Lower leg skin (tissue), 4 donors: ENCODE measurements around the gene RFNG. TPM values are rescaled to one million over a fixed set of nuclear protein-coding genes. Genes with fewer than 3 reads are reported as not detected.

Experiments
- DNase-seq, 2 donors: peaks; one replicate each; pipeline ENCODE4 v3.0.0-alpha.2; 2019; ENCODE audit warnings: low spot score in 2 of 2
- H3K4me3 ChIP-seq: fragments of 200-600 bp; sonication (generic); 2 replicates; pipeline ENCODE4 v1.5.1; 2017; ENCODE audit warnings: mild to moderate bottlenecking, low read depth; ENCODE audit not compliant: poor library complexity, severe bottlenecking
- CTCF ChIP-seq, 3 donors: fragments of 450-650 bp; IDR thresholded peaks; one replicate each; pipeline ENCODE4 v1.5.1; 2016; ENCODE audit warnings: antibody characterized with exemption in 3 of 3, mild to moderate bottlenecking in 3 of 3, moderate library complexity in 2 of 3
- POLR2A ChIP-seq, 2 donors: fragments of 450-650 bp; IDR thresholded peaks; one replicate each; pipeline ENCODE4 v1.6.1; 2016 to 2017; ENCODE audit warnings: antibody characterized with exemption in 2 of 2, mild to moderate bottlenecking in 1 of 2, moderate library complexity in 1 of 2
- WGBS, 2 donors: methylation state at CpG; one replicate each; pipeline ENCODE4 v1.1.5; 2018; 5-methylcytosine and 5-hydroxymethylcytosine counted together
- intact Hi-C: fragments of 100-400 bp; cut with DNase I; formaldehyde crosslinking; loops from one replicate; pipeline ENCODE4 v1.15.0; 2023; ENCODE audit warnings: low total_unique reads
- total RNA-seq, 4 donors: library from RNA; depleted of rRNA; stranded (reverse); fragments of >200 nt; gene quantifications; one replicate each; pipeline ENCODE4 v1.1.0, GENCODE V29; 2016

The RFNG gene
- total RNA-seq, result 10 to 100 TPM; 44.8 to 83.7 (median 50.9) TPM

- TF ChIP-seq POLR2A (IDR thresholded peaks at IDR 0.05) (no peak), CTCF (IDR thresholded peaks at IDR 0.05) (no peak)
- intact Hi-C loops, result no loop called here
- 1% methylated on average over 29 to 58 of the region's 94 CpGs for WGBS, 2 donors
- H3K4me3 ChIP-seq, result peak within 1 kb of the TSS; percentile 64
- DNase-seq, result peak in 1 of 2 donors; percentile 61
Measured at GRCh38 chr17:82051776-82052637, at the start of gene RFNG, which contains the start of gene GPS1. Gene RFNG (minus strand): TSS chr17:82051811. CDS start chr17:82051766, 45 bp downstream. Gene GPS1 (plus strand): TSS chr17:82051898. CDS start chr17:82051932, 34 bp downstream.

- intact Hi-C loops, result no loop called here
- DNase-seq, result no peak
- H3K4me3 ChIP-seq, result no peak overlapping the region
- TF ChIP-seq CTCF (IDR thresholded peaks at IDR 0.05), result no peak
- TF ChIP-seq POLR2A (IDR thresholded peaks at IDR 0.05), result no peak
- WGBS, 2 donors, result 48 to 61% methylated on average over 5 to 7 of the region's 10 CpGs
Measured at GRCh38 chr17:82101301-82101715, 49.7 kb upstream of the RFNG start.

GRCh38 chr17:82100502-82101298 lies 49.1 kb upstream of the RFNG start:
- no peak for DNase-seq
- intact Hi-C loops, result no loop called here
- TF ChIP-seq POLR2A (IDR thresholded peaks at IDR 0.05) (no peak), CTCF (IDR thresholded peaks at IDR 0.05) (no peak)
- no peak overlapping the region for H3K4me3 ChIP-seq
- 65 to 67% methylated on average over 21 to 35 of the region's 35 CpGs for WGBS, 2 donors

GRCh38 chr17:82098939-82099763 lies 47.5 kb upstream of the RFNG start:
- TF ChIP-seq POLR2A (IDR thresholded peaks at IDR 0.05) (no peak), CTCF (IDR thresholded peaks at IDR 0.05) (no peak)
- intact Hi-C loops, result no loop called here
- DNase-seq, result no peak
- peak overlapping the region; percentile 38 for H3K4me3 ChIP-seq
- 26 to 49% methylated on average over 15 to 32 of the region's 80 CpGs for WGBS, 2 donors

- intact Hi-C loops, result no loop called here
- WGBS, 2 donors, result 0 to 2% methylated on average over 31 to 40 of the region's 124 CpGs
- TF ChIP-seq POLR2A (IDR thresholded peaks at IDR 0.05) (peak in 1 of 2 donors; percentile 67), CTCF (IDR thresholded peaks at IDR 0.05) (no peak)
- DNase-seq, result peak; percentile 89 to 99
- H3K4me3 ChIP-seq, result peak within 1 kb of the TSS; percentile 72
Measured at GRCh38 chr17:82098169-82098938, 46.7 kb upstream of the RFNG start, which contains the start of gene FASN. Gene FASN (minus strand): TSS chr17:82098236. CDS start chr17:82096445, 1,791 bp downstream.
